Fibroblast of lung (primary cell): ENCODE results near the gene SUFU.

Experiments
- EZH2 ChIP-seq: IDR thresholded peaks from 2 replicates; pipeline ENCODE4 v1.5.1; 2012; ENCODE audit warnings: low read length, control low read depth, mild to moderate bottlenecking; ENCODE audit errors: missing control alignments
- TF ChIP-seq, protein P1 (sequence below), 2 donors: IDR thresholded peaks in 1 of 2; conservative IDR thresholded peaks in 1 of 2; 1 replicate in 1 of 2; 2 replicates in 1 of 2; pipeline ENCODE4 v1.5.1; 2011 to 2012; ENCODE audit warnings: low read length in 2 of 2, control low read depth in 1 of 2, inconsistent platforms in 1 of 2, low read depth in 1 of 2, mild to moderate bottlenecking in 1 of 2

DNA sequence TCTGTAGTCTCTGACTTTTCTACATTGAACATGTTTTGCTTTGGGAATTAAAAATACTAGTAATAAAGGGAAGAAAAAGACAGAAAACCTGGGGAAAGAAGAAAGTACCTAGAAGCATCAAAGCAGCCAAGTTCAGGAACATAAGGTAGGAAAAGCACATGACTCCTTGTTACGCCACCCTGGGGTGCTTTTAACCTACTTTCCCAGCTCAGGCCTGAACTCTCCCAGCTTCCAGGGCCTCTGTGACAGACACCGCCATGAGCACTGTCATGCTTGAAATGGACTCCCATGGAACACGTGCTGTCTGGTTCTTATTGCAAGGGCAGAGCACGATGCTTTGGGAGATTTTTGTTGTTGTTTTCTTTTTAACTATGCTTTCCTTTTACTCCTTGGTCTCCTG is 12.6 kb upstream of the SUFU start:
- TF ChIP-seq, protein P1, sequence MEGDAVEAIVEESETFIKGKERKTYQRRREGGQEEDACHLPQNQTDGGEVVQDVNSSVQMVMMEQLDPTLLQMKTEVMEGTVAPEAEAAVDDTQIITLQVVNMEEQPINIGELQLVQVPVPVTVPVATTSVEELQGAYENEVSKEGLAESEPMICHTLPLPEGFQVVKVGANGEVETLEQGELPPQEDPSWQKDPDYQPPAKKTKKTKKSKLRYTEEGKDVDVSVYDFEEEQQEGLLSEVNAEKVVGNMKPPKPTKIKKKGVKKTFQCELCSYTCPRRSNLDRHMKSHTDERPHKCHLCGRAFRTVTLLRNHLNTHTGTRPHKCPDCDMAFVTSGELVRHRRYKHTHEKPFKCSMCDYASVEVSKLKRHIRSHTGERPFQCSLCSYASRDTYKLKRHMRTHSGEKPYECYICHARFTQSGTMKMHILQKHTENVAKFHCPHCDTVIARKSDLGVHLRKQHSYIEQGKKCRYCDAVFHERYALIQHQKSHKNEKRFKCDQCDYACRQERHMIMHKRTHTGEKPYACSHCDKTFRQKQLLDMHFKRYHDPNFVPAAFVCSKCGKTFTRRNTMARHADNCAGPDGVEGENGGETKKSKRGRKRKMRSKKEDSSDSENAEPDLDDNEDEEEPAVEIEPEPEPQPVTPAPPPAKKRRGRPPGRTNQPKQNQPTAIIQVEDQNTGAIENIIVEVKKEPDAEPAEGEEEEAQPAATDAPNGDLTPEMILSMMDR (conservative IDR thresholded peaks at IDR 0.05 in 1 of 2, IDR thresholded peaks at IDR 0.05 in 1 of 2; ENCODE audit: low read depth in 1 of 2, low read length in 2 of 2): no peak
- TF ChIP-seq EZH2: no peak
